GM15510 (cell line): ENCODE data around the gene PROS1.

Experiments
- POLR2A ChIP-seq: IDR thresholded peaks from 3 replicates; pipeline ENCODE4 v1.6.1; 2011; ENCODE audit warnings: borderline replicate concordance; ENCODE audit not compliant: insufficient read length; ENCODE audit errors: extremely low read depth

The PROS1 gene

DNA sequence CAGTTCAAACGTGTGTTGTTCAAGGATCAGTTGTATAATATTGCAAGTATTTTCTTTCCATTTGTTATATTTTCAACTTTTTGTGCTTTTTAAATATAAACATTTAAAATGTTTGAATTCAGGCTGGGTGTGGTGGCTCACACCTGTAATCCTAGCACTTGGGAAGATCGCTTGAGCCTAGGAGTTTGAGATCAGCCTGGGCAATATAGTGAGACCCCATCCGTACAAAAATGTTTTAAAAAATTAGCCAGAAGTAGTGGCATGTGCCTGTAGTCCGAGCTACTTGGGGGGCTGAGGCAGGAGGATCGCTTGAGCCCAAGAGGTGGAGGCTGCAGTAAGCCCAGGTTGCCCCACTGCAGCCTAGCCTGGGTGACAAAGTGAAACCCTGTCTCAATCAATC is 10.9 kb upstream of the PROS1 start:
- no peak for TF ChIP-seq POLR2A

DNA sequence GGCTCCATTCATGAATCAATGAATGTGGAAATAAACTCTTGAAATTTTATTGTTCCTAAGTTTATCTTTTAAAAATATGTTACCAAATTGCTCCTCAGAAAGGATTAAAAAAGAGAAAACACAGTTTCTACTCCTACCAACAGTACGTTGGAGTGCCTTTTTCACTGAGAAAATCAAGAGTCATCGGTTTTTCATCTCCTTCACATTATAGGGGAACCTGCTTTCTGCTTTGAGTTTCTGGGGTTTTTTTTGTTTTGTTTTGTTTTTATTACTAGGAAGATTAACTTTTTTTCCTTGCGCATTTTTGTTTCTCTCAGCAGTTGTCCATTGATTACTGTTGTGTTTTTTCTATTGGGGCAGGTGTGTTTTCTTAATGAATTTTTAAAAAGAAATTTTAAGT is 9.7 kb upstream of the PROS1 start:
- TF ChIP-seq POLR2A: no peak

DNA sequence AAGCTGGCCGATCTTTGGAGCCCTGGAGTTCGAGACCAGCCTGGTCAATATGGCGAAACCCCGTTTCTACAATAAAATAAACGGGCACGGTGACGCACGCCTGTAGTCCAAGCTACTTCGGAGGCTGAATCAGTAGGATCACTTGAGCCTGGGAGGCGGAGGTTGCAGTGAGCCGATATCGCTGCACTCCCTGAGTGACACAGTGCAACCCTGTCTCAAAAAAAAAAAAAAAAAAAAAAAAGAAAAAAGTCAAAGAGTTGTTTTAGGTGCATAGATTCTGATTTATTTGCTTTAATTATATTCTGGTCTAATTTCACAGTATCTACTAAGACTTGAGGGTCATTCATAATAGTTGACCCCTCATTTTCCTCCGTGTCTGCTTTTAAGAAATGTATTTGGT is 8.0 kb upstream of the PROS1 start:
- TF ChIP-seq POLR2A: no peak

DNA sequence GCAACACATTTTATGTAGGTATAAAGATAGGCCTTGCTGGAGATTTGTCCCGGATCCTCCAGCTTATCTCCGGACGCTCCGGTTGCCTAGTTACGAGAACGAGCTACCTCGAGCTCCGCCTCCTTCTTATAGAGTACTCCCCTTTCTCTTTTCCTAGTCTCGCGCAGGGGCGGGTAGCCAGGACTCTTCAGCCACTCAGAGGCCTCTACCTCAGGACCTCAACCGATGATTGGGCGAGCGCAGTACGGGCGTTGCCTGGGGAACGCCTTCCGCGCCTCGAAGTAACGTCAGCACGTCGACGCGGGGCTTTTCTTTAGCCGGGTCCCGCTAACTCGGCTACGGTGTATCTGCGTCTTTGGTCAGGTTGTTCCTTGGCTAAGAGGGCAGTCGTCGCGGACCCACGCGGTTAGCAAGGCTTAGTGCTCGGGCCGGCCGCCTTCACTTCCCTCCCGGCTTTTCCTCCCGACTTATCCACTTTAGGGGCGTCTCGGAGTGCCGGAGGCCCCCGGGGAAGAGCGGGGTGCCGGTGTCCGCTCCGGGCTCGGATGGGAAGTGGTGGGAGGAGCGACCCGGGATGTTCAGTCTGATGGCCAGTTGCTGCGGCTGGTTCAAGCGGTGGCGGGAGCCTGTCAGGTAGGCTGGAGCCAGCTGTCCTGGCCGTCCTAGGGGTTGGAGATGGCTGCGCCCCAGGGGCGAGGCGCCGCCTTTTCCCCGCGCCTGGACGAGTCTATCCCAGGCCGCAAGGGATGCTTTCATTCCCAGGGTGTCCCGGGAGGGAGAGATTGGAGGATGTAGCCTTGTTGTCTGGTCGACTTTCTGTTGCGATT is 6.4 kb upstream of the PROS1 start, which contains the start of gene ARL13B:
ARL13B (plus strand) TSS at position 306 of the 827 bp plus-strand sequence; CDS start at position 575, 269 bp downstream.
- TF ChIP-seq POLR2A: peak; percentile 78

DNA sequence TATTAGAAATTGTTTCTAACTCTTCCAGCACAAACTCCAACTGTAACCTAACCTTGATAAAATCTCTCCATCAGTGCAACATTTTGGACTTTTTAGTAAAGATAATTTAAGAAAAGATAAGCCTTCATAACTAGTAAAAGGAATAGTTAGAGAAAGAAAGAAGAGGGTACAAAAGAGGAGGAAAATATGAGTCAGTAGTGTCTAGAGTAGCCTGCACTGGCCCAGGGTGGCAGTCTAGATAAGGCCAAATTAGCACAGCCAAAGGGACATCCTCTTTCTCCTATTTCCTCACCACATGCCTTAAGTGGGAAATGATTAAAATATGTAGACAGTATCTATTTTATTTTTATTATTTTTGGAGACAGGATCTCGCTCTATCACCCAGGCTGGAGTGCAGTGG is 3.7 kb downstream of the PROS1 start:
- TF ChIP-seq POLR2A: no peak

- no peak for TF ChIP-seq POLR2A
These were observed 4.3 kb downstream of the PROS1 start for GRCh38 chr3:93969443-93969842.

DNA sequence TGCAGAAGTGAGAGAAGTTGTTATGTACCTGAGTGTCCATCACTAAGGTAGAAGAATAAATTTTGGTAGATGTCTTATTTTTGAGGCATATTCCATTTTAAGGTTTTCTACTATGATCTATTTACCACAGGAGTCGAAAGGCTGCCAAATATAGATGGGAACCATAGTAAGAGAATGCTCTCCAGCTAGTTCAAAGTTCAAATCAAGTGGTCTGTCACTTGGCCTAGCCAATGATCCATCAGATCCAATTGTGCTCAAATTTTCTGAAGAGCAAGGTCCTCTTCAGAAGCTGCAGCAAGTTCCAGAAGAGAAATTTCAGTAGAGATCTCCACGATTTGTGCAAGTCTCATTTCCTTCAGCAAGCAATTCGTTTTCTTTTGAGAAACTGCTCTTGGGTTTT is 10.9 kb downstream of the PROS1 start:
- TF ChIP-seq POLR2A: no peak

- TF ChIP-seq POLR2A: no peak
These were observed 12.2 kb downstream of the PROS1 start for GRCh38 chr3:93961489-93961888.

DNA sequence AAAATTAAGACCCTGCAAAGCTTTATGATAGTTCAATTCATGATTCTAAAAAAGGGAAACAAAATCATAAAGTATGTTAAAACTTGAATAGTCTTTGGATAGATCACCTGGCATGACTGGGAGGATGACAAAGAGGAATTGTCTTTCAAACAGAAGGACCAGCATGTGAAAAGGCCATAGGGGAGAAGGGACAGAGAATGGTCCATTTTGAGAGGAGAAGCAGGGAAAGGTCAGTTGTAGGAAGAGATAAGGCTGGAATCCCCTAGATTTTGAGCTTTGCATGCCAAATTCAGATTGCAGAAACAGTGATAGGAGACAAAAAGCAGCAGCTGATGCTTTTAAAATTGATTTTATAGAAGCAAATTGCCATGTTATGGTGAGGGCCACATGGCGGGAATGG is 12.7 kb downstream of the PROS1 start:
- TF ChIP-seq POLR2A: no peak

DNA sequence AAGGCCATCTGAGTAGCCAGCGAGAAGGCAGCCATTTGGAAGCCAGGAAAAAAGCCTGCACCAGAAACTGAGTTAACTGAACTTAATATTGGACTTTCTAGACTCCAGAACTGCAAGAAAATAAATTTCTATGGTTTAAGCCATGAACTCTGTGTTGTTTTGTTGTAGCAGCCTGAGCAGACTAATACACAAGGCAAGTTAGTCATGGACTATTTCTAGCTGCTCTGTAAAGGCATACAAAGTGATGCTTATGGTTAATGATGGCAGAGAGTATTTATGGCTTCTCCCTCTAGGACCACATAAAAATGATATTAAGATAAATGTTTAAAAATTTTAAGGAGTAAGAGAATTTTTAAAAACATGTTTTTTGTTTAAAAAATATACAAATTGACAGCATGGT is 37.1 kb downstream of the PROS1 start:
- no peak for TF ChIP-seq POLR2A

GRCh38 chr3:93934366-93935046 is 39.2 kb downstream of the PROS1 start:
- no peak for TF ChIP-seq POLR2A

DNA sequence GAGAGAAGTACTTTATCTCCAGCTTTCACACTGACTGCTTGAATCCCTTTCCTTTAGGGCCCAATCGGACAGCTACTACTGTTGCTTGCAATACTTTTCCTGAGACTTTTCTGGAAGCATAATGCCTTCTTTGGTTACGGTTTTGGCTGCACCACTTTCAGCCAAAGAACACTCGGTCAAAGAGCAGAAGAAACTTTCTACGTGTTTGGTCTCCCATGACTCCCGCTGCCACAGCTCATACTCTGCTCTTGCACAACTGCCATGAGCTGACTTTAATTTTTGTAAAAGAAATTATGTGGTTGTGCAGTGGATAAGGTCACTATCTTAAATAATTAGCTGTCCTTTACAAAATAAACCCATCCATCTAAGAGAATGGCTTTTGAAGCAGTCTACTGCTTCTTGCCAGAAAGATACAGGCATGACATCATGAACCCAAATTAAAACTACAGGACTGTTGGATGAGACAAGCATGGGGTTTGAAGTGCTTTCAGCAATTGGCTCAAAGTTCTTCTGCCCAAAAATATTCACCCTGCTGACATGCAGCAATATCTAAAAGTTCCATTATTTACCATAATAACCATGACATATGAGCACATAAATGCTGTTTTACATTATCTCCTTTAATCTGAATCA is 42.0 kb downstream of the PROS1 start:
- no peak for TF ChIP-seq POLR2A

DNA sequence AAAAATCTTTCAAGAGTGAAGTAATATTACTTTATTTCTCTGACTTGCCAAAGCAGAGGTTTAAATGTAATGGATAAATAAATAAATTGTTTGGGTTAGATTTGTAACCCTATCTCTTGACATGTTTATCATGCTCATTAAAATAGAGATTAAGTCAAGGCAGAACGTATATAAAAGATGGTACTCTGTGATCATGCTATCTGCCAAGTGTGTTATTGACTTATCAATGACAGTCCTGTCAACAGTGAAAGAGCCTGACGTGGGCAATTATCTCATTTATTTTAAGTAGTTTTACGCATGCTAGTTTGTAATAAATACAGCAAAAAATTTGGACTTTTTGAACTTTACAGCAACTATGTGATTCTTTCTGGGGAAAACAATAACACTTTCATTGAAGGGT is 43.7 kb downstream of the PROS1 start:
- no peak for TF ChIP-seq POLR2A

DNA sequence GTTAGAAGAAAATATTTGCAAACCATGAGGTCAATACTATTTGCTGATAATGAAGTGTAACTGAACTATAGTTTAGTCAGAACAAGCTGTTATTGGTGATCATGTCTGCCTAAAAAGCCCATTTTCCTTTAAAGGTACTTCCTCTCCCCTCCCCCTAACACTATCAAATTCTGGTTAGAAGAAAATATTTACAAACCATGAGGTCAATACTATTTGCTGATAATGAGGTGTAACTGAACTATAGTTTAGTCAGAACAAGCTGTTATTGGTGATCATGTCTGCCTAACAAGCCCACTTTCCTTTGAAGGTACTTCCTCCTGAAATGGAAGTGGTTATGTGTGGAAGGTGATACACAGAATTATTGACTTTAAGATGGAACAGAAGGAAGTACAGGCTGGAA is 46.9 kb downstream of the PROS1 start:
- TF ChIP-seq POLR2A: no peak

- no peak for TF ChIP-seq POLR2A
These were observed 49.2 kb downstream of the PROS1 start for GRCh38 chr3:93924491-93924890.
